ENCODE results near the gene APBA1. TPM values are rescaled to one million over a fixed set of nuclear protein-coding genes. Genes with fewer than 3 reads are reported as not detected.

APBA1 gene
- total RNA-seq, 4 donors from 2014 or later, result 3.3 to 9.7 (median 5.2) TPM

DNA sequence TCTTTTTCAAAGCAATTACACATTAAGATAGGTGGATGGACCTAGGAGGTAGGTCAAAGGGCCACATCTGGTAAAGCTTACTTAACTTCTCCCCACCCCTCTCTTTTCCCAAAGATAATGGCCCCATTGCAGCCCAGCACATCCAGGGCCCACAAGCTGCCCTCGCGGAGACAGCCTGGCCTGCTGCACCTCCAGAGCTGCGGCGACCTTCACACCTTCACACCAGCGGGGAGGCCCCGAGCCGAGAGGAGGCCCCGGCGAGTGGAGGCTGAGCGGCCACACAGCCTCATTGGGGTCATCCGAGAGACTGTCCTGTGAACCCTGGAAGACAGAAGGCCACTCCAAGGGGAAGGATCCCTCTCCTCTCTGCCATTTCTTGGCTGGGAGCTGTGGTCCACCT is 280.7 kb downstream of the APBA1 start:
- intact Hi-C loops (cut with DNase I), result loop anchor here (5.0 kb wide), 1 partner anchor 64 kb away; the partner anchor contains the start of gene ENTREP1
- DNase-seq (ENCODE audit: extremely low spot score), result peak; percentile 53
- H3K4me3 ChIP-seq, result no peak overlapping the region
- H3K9me3 ChIP-seq, result no peaks in the 10 kb centered on the region
- peaks cover 0 to 29% (median 15%) of the 10 kb centered on the region in 4 donors for H3K36me3 ChIP-seq
- no peaks in the 10 kb centered on the region for H3K27me3 ChIP-seq
- 95% methylated on average over 6 of the region's 11 CpGs for WGBS
- H3K4me1 ChIP-seq, result peaks cover 25 to 30% (median 27%) of the 10 kb centered on the region in 4 donors
- peak overlapping the region; percentile 56 to 74 (median 72) for H3K27ac ChIP-seq (replicated peaks in 1 of 4)
- TF ChIP-seq EP300 (IDR thresholded peaks at IDR 0.05) (no peak), CTCF (IDR thresholded peaks at IDR 0.05) (no peak), POLR2AphosphoS5 (IDR thresholded peaks at IDR 0.05) (no peak), POLR2A (IDR thresholded peaks at IDR 0.05; ENCODE audit: low read depth) (no peak)

GRCh38 chr9:69389437-69389995 is 282.7 kb downstream of the APBA1 start:
- H3K36me3 ChIP-seq, result peaks cover 0 to 41% (median 21%) of the 10 kb centered on the region in 4 donors
- intact Hi-C loops (cut with DNase I), result loop anchor here (10.0 kb wide), 1 partner anchor 165 kb away; no protein-coding TSS in a partner anchor
- no peak overlapping the region for H3K27ac ChIP-seq (replicated peaks in 1 of 4)
- TF ChIP-seq EP300 (IDR thresholded peaks at IDR 0.05), result no peak
- no peak for TF ChIP-seq POLR2A (IDR thresholded peaks at IDR 0.05; ENCODE audit: low read depth)
- TF ChIP-seq POLR2AphosphoS5 (IDR thresholded peaks at IDR 0.05), result no peak
- TF ChIP-seq CTCF (IDR thresholded peaks at IDR 0.05), result no peak
- peak; percentile 86 for DNase-seq (ENCODE audit: extremely low spot score)
- no peaks in the 10 kb centered on the region for H3K27me3 ChIP-seq
- H3K9me3 ChIP-seq, result no peaks in the 10 kb centered on the region
- WGBS, result 87% methylated on average over 4 of the region's 4 CpGs
- H3K4me1 ChIP-seq, result peaks cover 25 to 30% (median 27%) of the 10 kb centered on the region in 4 donors
- no peak overlapping the region for H3K4me3 ChIP-seq

DNA sequence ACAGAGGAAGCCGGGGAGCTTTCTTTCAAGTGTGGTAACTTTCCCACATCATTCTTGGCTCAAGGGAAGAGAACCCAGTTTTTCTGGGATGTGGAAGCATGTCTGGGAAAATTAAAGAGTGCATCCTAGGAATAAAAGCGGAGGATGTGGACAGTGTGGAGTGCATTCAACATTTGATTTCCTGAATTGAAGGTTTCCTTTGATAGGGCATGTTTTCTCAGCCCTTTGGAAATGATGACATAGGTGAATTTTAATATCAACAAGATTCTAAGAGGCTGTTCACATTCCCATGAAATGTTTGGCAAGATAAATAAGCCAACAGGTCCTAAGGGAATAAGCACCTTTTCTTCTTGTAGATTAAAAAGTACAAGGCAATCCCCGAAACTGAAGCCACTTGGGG is 283.6 kb downstream of the APBA1 start:
- intact Hi-C loops (cut with DNase I), result loop anchor here (10.0 kb wide), 1 partner anchor 164 kb away; no protein-coding TSS in a partner anchor
- no peak for TF ChIP-seq EP300 (IDR thresholded peaks at IDR 0.05)
- TF ChIP-seq CTCF (IDR thresholded peaks at IDR 0.05), result no peak
- no peak for TF ChIP-seq POLR2AphosphoS5 (IDR thresholded peaks at IDR 0.05)
- no peak for TF ChIP-seq POLR2A (IDR thresholded peaks at IDR 0.05; ENCODE audit: low read depth)
- WGBS, result 86% methylated on average over 3 of the region's 3 CpGs

DNA sequence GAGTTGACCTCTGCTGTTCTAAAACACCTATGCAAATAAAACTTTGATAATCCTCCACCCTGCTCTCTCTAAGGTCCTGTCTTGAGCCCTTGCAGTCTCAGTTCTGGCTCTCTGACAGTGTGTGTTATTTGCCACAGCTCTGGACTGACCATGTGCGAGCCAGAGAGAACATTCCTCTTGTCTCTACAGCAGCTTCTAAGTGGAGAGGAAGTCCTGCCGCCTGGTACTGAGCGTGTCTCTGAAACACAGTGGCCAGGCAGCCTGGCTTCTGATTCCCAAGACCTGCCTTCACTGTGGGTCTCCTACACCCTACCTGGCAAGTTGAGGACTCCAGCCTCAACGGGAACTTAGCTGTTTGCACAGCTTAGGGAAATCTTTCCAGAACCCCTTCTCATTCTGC is 285.5 kb downstream of the APBA1 start:
- TF ChIP-seq EP300 (IDR thresholded peaks at IDR 0.05) (no peak), POLR2AphosphoS5 (IDR thresholded peaks at IDR 0.05) (no peak), POLR2A (IDR thresholded peaks at IDR 0.05; ENCODE audit: low read depth) (no peak), CTCF (IDR thresholded peaks at IDR 0.05) (no peak)
- 90% methylated on average over 1 of the region's 4 CpGs for WGBS
- intact Hi-C loops (cut with DNase I), result loop anchor here (10.0 kb wide), 1 partner anchor 162 kb away; no protein-coding TSS in a partner anchor
- Histone ChIP-seq H3K4me3 (no peak overlapping the region), H3K27ac (replicated peaks in 1 of 4) (no peak overlapping the region), H3K36me3 (peaks cover 0 to 48% (median 30%) of the 10 kb centered on the region in 4 donors), H3K9me3 (no peaks in the 10 kb centered on the region), H3K27me3 (no peaks in the 10 kb centered on the region), H3K4me1 (peaks cover 12 to 18% (median 15%) of the 10 kb centered on the region in 4 donors)
- peak; percentile 66 for DNase-seq (ENCODE audit: extremely low spot score)

More for the DNA sequence above, 283.6 kb downstream of the APBA1 start:
- Histone ChIP-seq H3K4me3 (no peak overlapping the region), H3K27ac (replicated peaks in 1 of 4) (no peak overlapping the region), H3K27me3 (no peaks in the 10 kb centered on the region), H3K36me3 (peaks cover 0 to 45% (median 27%) of the 10 kb centered on the region in 4 donors), H3K4me1 (peaks cover 25 to 29% (median 26%) of the 10 kb centered on the region in 4 donors), H3K9me3 (no peaks in the 10 kb centered on the region)
- DNase-seq (ENCODE audit: extremely low spot score), result peak; percentile 19

Measured in esophagus muscularis mucosa (tissue), 4 donors.